ENCODE data around the gene FGF22.

GRCh38 chr19:676007-676338 is 36.3 kb downstream of the FGF22 start:
- TF ChIP-seq POLR2AphosphoS5 (IDR thresholded peaks at IDR 0.05) = no peak
- no peak for TF ChIP-seq CTCF (IDR thresholded peaks at IDR 0.05)
- TF ChIP-seq POLR2A (IDR thresholded peaks at IDR 0.05) = no peak

Data from breast epithelium (tissue), 3 donors.